ENCODE measurements around the gene LHFPL2.

DNA sequence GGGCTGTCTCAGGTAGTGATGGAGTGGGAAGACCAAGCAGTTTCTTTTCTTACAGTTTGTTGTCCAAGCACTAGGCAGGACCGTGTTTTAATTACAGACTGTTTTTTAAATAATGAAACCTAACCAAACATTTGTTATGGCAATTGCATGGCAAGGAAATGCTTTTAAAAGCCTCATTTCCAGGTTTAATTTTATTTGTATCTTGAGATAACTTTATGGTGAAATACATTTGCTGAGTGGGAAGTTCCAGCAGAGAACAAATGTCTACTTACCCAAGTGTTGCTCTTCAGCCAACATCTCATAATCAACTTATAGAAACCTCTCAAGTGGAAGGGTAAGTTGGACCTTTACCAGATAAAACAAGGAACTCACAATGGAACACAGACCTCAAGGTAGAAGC, 11.8 kb upstream of the LHFPL2 start:
- TF ChIP-seq, protein P1, sequence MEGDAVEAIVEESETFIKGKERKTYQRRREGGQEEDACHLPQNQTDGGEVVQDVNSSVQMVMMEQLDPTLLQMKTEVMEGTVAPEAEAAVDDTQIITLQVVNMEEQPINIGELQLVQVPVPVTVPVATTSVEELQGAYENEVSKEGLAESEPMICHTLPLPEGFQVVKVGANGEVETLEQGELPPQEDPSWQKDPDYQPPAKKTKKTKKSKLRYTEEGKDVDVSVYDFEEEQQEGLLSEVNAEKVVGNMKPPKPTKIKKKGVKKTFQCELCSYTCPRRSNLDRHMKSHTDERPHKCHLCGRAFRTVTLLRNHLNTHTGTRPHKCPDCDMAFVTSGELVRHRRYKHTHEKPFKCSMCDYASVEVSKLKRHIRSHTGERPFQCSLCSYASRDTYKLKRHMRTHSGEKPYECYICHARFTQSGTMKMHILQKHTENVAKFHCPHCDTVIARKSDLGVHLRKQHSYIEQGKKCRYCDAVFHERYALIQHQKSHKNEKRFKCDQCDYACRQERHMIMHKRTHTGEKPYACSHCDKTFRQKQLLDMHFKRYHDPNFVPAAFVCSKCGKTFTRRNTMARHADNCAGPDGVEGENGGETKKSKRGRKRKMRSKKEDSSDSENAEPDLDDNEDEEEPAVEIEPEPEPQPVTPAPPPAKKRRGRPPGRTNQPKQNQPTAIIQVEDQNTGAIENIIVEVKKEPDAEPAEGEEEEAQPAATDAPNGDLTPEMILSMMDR (IDR thresholded peaks at IDR 0.05), result no peak
- no peak for TF ChIP-seq POLR2A (IDR thresholded peaks at IDR 0.05)

Measured in uterus (tissue), 2 donors.